ENCODE measurements around the gene SCYGR1.

- TF ChIP-seq CTCF (IDR thresholded peaks at IDR 0.05) (no peak), POLR2A (IDR thresholded peaks at IDR 0.05) (no peak)
Measured at GRCh38 chr2:227402959-227403358, 15.2 kb upstream of the SCYGR1 start.

All from testis (tissue), 2 donors.